PC-9 (cell line): Measurements from ENCODE around the gene DNAH9. TPM values are rescaled to one million over a fixed set of nuclear protein-coding genes. Genes with fewer than 3 reads are reported as not detected.

Source experiments
- BruUV-seq: library from RNA; stranded (reverse); fragments of 400-500 nt; replicated peaks from 2 replicates; lab custom pipeline; 2021; lab: Mats Ljungman, UMichigan
- CTCF ChIA-PET: fragments of 300-600 bp; sonication (Branson Sonifier 250); formaldehyde crosslinking; loops from one replicate; lab custom pipeline; 2022; ENCODE audit warnings: antibody characterized with exemption; lab: Charles Lee
- POLR2A ChIA-PET: fragments of 300-600 bp; sonication (Branson Sonifier 250); formaldehyde crosslinking; loops from one replicate; lab custom pipeline; 2022; ENCODE audit warnings: antibody characterized with exemption; ENCODE audit not compliant: unreplicated experiment; lab: Charles Lee
- DNase-seq, 2 experiments: peaks; one replicate each; pipeline versions ENCODE4 v3.0.0 to v3.0.0-alpha.2; 2015 to 2022; ENCODE audit warnings: mixed read lengths in 1 of 2
- H2AFZ ChIP-seq: fragments of 200-600 bp; sonication (generic); 2 replicates; pipeline ENCODE4 v1.8.1; 2017; ENCODE audit warnings: antibody characterized with exemption
- H3F3A ChIP-seq: fragments of 200-600 bp; sonication (generic); 2 replicates; pipeline ENCODE4 v1.8.1; 2017; ENCODE audit warnings: antibody characterized with exemption, mild to moderate bottlenecking, low read depth; ENCODE audit not compliant: insufficient read depth
- H3K27ac ChIP-seq: fragments of 200-600 bp; sonication (generic); 2 replicates; pipeline ENCODE4 v1.6.1; 2016; ENCODE audit warnings: mixed run types
- H3K27me3 ChIP-seq: fragments of 200-600 bp; sonication (generic); 2 replicates; pipeline ENCODE4 v1.6.1; 2016; ENCODE audit warnings: low read depth, mixed run types; ENCODE audit not compliant: insufficient read depth
- H3K36me3 ChIP-seq: fragments of 200-600 bp; sonication (generic); 2 replicates; pipeline ENCODE4 v1.6.1; 2016; ENCODE audit warnings: low read depth, mixed run types
- H3K4me1 ChIP-seq: fragments of 200-600 bp; sonication (generic); replicated peaks from 2 replicates; pipeline ENCODE4 v1.6.1; 2016; ENCODE audit warnings: mixed run types; ENCODE audit not compliant: insufficient read depth
- H3K4me2 ChIP-seq: fragments of 200-600 bp; sonication (generic); 2 replicates; pipeline ENCODE4 v1.6.1; 2017; ENCODE audit warnings: mixed run types
- H3K4me3 ChIP-seq: fragments of 200-600 bp; sonication (generic); 2 replicates; pipeline ENCODE4 v1.6.1; 2016; ENCODE audit warnings: mixed run types
- H3K79me2 ChIP-seq: fragments of 200-600 bp; sonication (generic); 2 replicates; pipeline ENCODE4 v1.6.1; 2017; ENCODE audit warnings: low read depth, mixed run types
- H3K9me2 ChIP-seq: fragments of 200-600 bp; sonication (generic); 2 replicates; pipeline ENCODE4 v1.8.1; 2017; ENCODE audit warnings: mild to moderate bottlenecking; ENCODE audit not compliant: insufficient read depth
- H3K9me3 ChIP-seq: fragments of 200-600 bp; sonication (generic); 2 replicates; pipeline ENCODE4 v1.8.1; 2016; ENCODE audit warnings: low read depth; ENCODE audit not compliant: insufficient read depth
- H4K20me1 ChIP-seq: fragments of 200-600 bp; sonication (generic); 2 replicates; pipeline ENCODE4 v1.8.1; 2017; ENCODE audit not compliant: insufficient read depth
- CTCF ChIP-seq: fragments of 200-600 bp; sonication (generic); conservative IDR thresholded peaks from 2 replicates; pipeline ENCODE4 v1.6.1; 2017; ENCODE audit warnings: mixed run types, antibody characterized with exemption, mild to moderate bottlenecking, moderate library complexity
- EZH2 ChIP-seq: fragments of 200-600 bp; sonication (generic); IDR thresholded peaks from 2 replicates; pipeline ENCODE4 v1.8.0; 2017; ENCODE audit warnings: antibody characterized with exemption, low read depth
- intact Hi-C: fragments of 100-400 bp; cut with micrococcal nuclease; formaldehyde crosslinking; loops from one replicate; pipeline ENCODE4 v1.10.0; 2022; ENCODE audit not compliant: unreplicated experiment
- total RNA-seq: library from RNA; stranded (reverse); gene quantifications from 2 replicates; pipeline ENCODE4 v1.2.3, GENCODE V29; 2021

The DNAH9 gene
- total RNA-seq, 1 experiment from 2014 or later, result not detected

GRCh38 chr17:11636771-11637170 is 38.5 kb downstream of the DNAH9 start:
- no peaks in the 10 kb centered on the region for H3K36me3 ChIP-seq
- ChIA-PET CTCF (no interaction called here), POLR2A (no interaction called here)
- no peak for TF ChIP-seq EZH2
- no peak for TF ChIP-seq CTCF
- no peaks in the 10 kb centered on the region for H4K20me1 ChIP-seq
- H3K79me2 ChIP-seq, result no peaks in the 10 kb centered on the region
- intact Hi-C loops, result no loop called here
- DNase-seq, result no peak
- BruUV-seq, result no TSS peak
- no peaks in the 10 kb centered on the region for H3K27me3 ChIP-seq
- H3F3A ChIP-seq, result no peaks in the 10 kb centered on the region
- H3K4me1 ChIP-seq, result no peaks in the 10 kb centered on the region
- H3K4me3 ChIP-seq, result no peak overlapping the region
- no peak overlapping the region for H3K27ac ChIP-seq
- no peaks in the 10 kb centered on the region for H3K9me3 ChIP-seq
- no peak overlapping the region for H2AFZ ChIP-seq
- H3K9me2 ChIP-seq, result no peaks in the 10 kb centered on the region
- no peak overlapping the region for H3K4me2 ChIP-seq

- H3K79me2 ChIP-seq, result no peaks in the 10 kb centered on the region
- no peaks in the 10 kb centered on the region for H3K9me3 ChIP-seq
- H4K20me1 ChIP-seq, result no peaks in the 10 kb centered on the region
- H3K4me2 ChIP-seq, result no peak overlapping the region
- intact Hi-C loops, result no loop called here
- H3K36me3 ChIP-seq, result no peaks in the 10 kb centered on the region
- no peaks in the 10 kb centered on the region for H3K4me1 ChIP-seq
- CTCF ChIA-PET, result no interaction called here
- no peaks in the 10 kb centered on the region for H3K27me3 ChIP-seq
- no peak overlapping the region for H2AFZ ChIP-seq
- no TSS peak for BruUV-seq
- POLR2A ChIA-PET, result no interaction called here
- H3K9me2 ChIP-seq, result no peaks in the 10 kb centered on the region
- no peak for DNase-seq
- no peak overlapping the region for H3K4me3 ChIP-seq
- no peak for TF ChIP-seq CTCF
- TF ChIP-seq EZH2, result no peak
- H3F3A ChIP-seq, result no peaks in the 10 kb centered on the region
- no peak overlapping the region for H3K27ac ChIP-seq
Measured at GRCh38 chr17:11637796-11638195, 39.5 kb downstream of the DNAH9 start.

GRCh38 chr17:11638700-11639265 is 40.5 kb downstream of the DNAH9 start:
- CTCF ChIA-PET, result no interaction called here

More at GRCh38 chr17:11638700-11639265, 40.5 kb downstream of the DNAH9 start:
- Histone ChIP-seq H3K9me3 (no peaks in the 10 kb centered on the region), H2AFZ (no peak overlapping the region), H3K27ac (no peak overlapping the region), H3K4me3 (no peak overlapping the region), H4K20me1 (no peaks in the 10 kb centered on the region), H3K9me2 (no peaks in the 10 kb centered on the region), H3K36me3 (no peaks in the 10 kb centered on the region), H3K4me1 (no peaks in the 10 kb centered on the region), H3K79me2 (no peaks in the 10 kb centered on the region), H3K4me2 (no peak overlapping the region), H3K27me3 (no peaks in the 10 kb centered on the region), H3F3A (no peaks in the 10 kb centered on the region)
- intact Hi-C loops, result no loop called here
- POLR2A ChIA-PET, result no interaction called here
- no TSS peak for BruUV-seq
- TF ChIP-seq CTCF, result no peak
- no peak for TF ChIP-seq EZH2
- DNase-seq, result no peak
